GM19328 (cell line): Measurements from ENCODE around the gene OR2T27.
"Not testable (repeated sequence)": the region's sequence is repeated elsewhere in the genome, so short reads cannot be mapped to it uniquely, and the experiment has no call there.

Experiments used
- ATAC-seq: cut with Tn5 transposase; IDR thresholded peaks from one replicate; pipeline ENCODE4 v1.9.1; 2021; ENCODE audit warnings: mild to moderate bottlenecking, moderate library complexity; ENCODE audit not compliant: unreplicated experiment

OR2T27 gene

GRCh38 chr1:248641583-248641982 lies 13.7 kb downstream of the OR2T27 start:
- ATAC-seq: not testable (repeated sequence)

DNA sequence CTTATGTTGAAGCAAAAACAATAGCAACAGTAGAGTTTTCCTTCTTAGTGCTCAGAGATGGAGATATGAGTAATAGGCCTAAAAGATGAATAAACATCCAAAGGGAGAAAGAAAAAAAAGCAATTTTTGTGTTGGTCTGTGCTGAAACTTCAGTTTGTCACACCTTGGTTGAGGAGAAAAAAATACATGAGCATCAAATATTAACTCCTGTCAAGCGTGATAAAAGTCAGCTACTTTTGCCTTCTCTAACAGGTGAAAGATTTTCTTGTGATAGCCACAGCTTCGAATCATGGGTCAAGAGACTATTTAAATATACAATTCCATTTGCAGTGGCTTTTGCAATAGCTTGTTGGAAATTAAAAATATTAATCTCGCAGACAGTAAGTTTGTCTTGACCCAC lies 14.4 kb downstream of the OR2T27 start:
- not testable (repeated sequence) for ATAC-seq

GRCh38 chr1:248639652-248640051 lies 15.7 kb downstream of the OR2T27 start:
- not testable (repeated sequence) for ATAC-seq

- not testable (repeated sequence) for ATAC-seq
Observed at GRCh38 chr1:248636612-248637011, 18.7 kb downstream of the OR2T27 start.

- ATAC-seq: not testable (repeated sequence)
Observed at GRCh38 chr1:248634991-248635390, 20.3 kb downstream of the OR2T27 start, which contains the start of gene OR2T11. Gene OR2T11, minus strand, starts transcription at chr1:248635091. Its CDS starts 7,963 bp downstream, at chr1:248627128.

DNA sequence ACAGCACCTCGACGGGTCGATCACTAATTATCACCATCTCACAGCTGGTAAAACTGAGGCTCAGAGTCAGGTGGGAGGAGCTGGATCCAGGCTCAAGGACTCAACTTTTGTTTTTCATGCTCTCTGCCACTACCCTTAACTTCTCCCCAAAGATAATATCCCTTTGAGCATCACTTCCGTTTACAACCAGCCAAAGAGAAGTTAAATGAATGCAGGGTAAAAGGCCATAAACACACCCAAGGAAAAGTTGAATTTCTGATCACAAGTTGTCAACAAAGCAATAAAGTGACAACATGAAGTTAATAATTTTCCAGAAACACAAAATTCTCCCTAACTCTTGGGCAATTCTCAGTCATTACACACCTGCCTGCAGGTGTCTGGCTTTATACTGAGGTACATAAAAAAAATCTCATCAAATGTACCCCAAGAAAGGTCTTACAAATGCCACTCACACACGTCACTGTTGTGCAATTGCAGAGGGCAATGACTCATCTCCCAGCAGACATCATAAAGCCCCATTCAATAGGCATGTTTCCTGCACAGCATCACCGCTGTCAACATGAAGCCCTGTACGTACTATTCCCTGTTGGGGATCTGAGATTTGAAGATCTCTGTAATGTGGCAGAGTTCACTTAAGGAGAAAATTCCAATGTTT lies 23.8 kb downstream of the OR2T27 start:
- no peak for ATAC-seq

DNA sequence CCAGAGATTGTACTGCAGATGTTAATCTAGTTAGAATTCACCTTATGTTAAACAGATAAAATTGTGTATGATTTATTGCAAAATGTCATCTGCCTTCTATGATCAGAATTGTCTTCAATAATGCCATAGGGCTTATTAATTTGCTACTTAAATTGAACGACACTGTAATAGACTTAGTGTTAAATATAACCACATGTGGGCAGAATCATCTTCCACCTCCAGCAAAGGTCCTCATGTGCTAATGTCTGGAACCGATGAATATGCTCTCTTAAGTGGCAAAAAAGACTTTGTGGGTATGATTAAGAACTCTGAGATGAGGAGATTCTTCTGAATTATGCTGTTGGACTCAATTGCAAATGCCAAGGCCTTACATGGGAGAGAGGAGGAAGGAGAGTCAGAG lies 24.8 kb downstream of the OR2T27 start:
- ATAC-seq: no peak

GRCh38 chr1:248627971-248628844 lies 27.1 kb downstream of the OR2T27 start:
- no peak for ATAC-seq

- ATAC-seq: no peak
Observed at GRCh38 chr1:248625971-248626370, 29.4 kb downstream of the OR2T27 start.

DNA sequence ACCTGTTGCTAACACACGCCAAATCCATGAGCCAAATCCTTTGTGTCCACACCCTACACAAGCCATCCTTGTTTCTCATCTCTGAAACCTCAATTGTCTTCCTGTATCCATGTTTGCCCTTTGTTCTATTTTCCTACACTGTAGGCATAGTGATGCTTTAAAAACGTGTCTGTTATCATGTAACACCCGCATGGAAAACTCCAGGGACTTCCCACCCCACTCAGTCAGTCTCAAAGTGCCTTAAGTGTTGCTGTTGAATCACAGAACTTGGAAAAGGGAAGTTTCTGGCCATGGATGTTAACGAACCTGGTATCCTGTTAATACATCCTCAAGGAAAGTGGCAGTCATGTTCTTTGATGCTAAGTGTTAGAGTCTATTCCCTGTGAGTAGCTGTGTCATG lies 30.2 kb downstream of the OR2T27 start:
- ATAC-seq: no peak

DNA sequence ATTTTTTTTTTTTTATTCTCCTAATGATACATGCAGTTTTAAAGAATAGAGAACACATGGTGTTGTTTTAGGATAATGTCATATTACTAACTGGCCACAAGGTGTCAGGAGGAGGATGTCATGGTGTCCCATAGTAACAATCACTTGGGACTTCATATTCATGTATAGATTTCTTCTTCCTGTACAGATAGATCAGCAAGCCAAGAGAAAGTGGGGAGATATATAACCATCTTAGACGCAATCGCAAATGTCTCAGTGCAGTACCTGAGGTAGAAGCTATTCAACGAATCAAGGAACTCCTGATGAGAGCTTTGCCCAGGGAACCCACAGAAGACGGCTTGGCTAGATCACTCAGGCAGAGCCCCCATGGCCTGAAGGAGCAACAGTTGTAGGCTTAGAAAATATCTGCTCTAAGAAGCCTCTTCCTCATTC lies 32.7 kb downstream of the OR2T27 start:
- peak; percentile 83 for ATAC-seq

DNA sequence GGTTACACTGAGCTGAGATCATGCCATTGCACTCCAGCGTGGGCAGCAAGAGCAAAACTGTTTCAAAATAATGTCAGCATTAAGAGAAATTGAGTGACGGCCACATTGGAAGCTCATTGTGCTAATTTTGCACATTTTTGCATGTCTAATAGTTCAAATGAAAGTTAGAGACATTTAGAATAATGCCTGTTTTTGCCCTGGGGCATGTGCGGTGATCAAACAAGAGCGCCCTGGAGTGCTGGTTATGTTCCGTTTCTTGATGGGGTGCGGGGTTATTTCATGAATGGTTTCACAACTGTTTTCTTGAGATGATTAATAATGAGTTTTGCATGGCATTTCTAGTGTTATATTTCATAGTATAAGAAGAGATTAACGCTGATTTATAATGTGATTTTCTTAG lies 33.6 kb downstream of the OR2T27 start:
- no peak for ATAC-seq

DNA sequence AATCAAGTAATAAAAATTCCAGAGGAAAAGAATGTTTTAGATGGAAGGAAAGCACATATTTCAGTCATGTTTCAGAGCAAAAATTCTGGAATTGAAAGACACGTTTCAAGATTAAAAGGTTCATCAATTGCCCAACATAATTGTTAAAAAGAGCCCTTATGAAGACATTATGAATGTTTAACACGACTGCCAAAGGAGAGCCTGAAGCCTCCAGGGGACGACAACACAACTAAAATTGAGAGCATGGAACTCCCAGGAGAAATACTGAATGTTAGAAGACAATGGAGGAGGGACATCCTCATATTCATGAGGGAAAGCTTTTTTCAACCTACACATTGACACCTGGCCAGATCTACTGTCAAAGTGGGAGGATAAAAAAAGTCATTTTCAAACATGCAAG lies 36.5 kb downstream of the OR2T27 start:
- no peak for ATAC-seq

DNA sequence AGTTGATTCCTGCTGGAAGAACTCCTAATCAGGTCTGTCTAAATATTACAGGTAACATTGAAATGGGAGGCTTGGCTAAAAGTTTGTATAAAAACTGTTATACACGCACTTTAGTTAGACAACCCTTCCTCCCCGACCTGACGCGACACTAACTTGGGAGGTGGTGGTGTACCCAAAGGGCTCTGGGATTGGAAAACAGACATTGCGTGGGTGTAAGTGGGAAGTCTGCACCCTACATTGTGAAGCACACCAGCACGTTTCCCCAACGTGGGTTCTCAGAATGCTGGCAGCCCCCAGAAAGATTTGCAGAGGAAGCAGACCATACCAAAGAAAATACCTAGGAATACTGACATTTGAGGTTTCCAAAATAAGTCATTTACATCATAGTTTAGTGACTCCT lies 37.2 kb downstream of the OR2T27 start:
- ATAC-seq: no peak

GRCh38 chr1:248613742-248614141 lies 41.6 kb downstream of the OR2T27 start:
- no peak for ATAC-seq

GRCh38 chr1:248611883-248612414 lies 43.4 kb downstream of the OR2T27 start:
- no peak for ATAC-seq

DNA sequence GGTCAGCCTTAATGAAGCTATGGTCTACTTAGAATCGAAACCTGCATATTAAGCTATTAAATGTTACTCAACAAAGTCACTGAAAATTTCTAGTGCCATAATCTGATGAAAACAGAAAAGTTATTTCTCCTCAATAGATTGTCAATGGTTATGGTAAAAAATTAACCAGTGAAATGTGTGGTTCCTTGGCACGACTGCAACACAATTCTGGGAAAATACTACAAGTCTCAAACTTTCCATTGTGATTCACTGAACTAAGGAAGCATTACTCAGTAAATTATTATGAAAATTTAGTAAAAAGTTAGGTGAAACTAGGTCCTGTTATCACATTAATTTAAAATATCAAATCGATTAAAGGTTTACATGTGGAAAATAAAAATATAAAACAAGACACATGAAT lies 45.0 kb downstream of the OR2T27 start:
- no peak for ATAC-seq
